Tongue (tissue), 2 donors: Measurements from ENCODE around the gene KEL. TPM values are rescaled to one million over a fixed set of nuclear protein-coding genes. Genes with fewer than 3 reads are reported as not detected.
"Not testable (repeated sequence)": the region's sequence is repeated elsewhere in the genome, so short reads cannot be mapped to it uniquely, and the experiment has no call there.

Experiments
- DNase-seq: peaks from one replicate; pipeline ENCODE4 v3.0.0-alpha.2; 2015
- total RNA-seq: library from RNA; depleted of rRNA; stranded (reverse); fragments of >200 nt; gene quantifications from one replicate; pipeline ENCODE4 v1.2.3, GENCODE V29; 2014

Gene KEL, protein sequence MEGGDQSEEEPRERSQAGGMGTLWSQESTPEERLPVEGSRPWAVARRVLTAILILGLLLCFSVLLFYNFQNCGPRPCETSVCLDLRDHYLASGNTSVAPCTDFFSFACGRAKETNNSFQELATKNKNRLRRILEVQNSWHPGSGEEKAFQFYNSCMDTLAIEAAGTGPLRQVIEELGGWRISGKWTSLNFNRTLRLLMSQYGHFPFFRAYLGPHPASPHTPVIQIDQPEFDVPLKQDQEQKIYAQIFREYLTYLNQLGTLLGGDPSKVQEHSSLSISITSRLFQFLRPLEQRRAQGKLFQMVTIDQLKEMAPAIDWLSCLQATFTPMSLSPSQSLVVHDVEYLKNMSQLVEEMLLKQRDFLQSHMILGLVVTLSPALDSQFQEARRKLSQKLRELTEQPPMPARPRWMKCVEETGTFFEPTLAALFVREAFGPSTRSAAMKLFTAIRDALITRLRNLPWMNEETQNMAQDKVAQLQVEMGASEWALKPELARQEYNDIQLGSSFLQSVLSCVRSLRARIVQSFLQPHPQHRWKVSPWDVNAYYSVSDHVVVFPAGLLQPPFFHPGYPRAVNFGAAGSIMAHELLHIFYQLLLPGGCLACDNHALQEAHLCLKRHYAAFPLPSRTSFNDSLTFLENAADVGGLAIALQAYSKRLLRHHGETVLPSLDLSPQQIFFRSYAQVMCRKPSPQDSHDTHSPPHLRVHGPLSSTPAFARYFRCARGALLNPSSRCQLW
- 1.6 TPM for total RNA-seq

DNA sequence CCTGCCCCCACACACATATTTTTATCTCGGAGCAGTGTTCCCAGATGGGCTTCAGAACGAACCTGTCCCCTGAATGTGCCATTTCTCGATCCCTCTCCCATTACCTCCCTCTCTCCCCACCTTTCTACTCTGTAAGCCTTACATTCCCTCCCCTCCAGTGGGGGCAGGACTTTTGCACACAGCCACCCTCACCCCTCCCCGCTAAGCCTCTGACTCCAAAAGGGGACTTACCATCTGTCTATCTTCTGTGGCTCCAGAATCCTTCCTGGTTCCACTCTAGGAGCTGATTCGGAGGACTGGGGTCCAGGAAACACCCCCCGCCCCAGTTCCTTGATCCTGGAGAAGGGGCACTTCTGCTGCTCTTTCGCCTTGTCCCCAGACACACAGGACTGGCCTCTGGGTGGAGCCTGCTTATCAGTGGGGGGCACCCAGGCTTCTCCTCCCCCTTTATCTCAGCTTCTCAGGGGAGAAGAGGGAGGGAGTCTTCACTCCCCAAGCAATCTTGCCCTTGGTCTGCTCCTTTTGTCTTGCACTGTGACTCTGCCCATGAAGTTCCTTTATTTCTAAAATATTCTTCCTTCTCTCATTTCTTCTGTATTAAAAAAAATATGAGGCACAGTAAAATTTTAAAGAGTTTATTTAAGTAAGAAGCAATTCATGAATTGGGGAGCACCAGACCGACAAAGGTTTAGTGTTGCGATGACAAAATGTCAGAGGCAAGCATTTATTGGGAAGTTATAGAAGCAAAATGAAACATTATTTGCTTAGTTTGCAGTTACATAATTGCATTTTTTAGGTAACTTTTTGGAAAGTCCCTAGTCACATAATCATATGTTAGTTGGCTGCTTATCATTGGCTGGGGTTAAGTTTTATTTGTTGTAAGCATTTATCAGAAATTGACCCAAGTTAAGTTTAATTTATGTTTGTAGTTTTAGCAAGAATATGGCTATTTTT is at the start of gene KEL:
Gene KEL, minus strand, starts transcription at position 391 of the 954 bp plus-strand sequence. Its CDS starts 157 bp downstream, at position 234.
- DNase-seq: no peak

DNA sequence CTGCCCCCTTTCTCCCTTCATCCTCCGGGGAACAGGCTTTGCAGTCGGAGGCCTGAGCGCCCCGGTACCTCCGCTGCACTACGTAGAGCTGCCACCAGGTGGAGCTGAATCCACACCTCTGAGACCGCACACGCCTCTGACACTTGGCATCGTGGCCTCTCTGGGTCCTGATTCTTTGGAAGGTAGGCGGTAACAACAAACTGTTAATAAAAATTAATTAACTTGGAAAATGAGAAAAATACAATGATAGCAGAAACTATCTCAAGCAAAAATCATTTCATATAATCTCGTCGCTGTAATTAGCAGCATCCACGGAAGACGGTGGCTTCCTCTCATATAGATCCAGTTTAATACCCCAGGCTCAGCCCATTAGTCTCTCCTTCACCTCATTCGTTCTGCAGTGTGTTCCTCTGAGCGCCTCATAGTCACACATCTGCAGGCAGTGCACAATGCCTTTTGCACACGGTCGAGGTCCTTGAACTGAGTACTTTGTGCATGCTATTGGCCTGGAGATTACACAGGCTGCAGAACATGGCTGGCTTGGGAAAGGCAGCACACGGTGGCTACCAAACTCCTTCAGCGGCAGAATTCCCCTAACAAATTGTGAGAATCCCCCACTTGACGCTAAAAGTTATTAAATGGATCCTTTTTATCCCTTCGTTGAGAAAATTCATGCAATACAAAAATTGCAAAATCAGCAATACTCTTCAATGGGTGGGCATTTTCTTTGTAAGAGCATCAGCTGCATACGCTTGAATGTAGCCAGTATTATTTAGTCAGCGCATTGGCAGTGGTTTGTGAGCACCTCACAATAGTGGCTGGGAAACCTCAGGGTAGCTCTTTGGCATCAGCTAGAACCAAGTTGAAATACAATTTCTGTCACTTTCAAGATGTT is 46.1 kb upstream of the KEL start:
- DNase-seq: peak; percentile 89

DNA sequence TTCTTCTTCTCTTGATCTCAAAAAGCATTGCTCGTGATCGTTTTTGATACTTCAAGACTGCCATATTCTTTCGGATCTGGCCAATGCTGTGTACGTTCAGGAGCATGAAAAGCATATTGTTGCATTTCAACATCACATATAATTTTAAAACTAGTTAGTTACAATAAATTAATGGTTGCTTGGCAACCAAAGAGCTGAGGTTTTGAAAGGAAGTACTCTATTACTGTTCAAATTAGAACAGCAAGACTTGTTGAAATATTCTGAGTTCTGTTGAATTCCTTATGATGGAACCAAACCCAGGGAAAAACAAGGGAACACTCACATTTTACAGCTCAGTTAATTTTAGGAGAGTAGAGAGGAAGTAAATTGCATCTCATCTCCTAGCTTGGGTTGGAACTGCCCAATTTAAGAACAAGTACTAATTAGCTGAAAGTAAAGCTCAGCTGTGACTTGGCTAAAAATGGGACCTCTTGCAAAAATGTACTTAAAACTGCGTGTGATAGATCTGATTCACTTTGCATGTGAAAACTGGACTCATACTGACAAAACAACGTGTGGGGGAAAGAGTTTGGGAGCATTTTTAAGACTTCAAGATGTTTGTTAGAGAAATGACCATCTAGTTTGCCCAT is 43.6 kb upstream of the KEL start:
- DNase-seq: no peak

DNA sequence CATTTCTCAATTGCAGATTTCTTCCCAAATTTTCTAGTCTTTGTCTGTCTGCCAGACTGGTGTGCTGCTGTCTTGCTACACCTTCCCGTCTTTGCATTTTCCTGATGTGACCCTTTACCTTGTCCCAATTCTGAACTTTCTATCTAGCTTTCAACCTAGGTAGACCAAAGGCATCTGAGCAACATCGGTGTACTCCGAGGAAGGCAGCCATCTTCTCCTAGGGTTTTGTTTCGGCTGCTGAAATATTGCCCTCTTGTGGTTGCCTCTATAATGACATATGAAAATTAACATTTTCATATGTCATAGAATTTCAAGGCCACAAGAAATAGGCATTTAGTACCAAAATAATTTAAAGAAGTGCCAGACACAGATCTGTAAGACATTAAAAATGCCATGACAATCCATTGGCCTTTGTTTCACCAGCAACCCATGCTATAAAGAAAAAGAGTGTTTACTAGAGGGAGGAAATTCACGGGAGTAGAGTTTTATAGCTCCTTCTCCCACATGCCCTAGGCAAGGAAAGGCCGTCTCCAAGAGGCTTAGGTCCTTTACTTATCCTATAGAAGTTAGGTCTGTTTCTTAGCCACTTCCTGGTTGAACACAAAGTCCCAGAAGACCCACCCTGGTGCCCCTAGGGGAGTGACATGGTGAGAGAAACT is 41.4 kb upstream of the KEL start:
- DNase-seq: peak; percentile 61

DNA sequence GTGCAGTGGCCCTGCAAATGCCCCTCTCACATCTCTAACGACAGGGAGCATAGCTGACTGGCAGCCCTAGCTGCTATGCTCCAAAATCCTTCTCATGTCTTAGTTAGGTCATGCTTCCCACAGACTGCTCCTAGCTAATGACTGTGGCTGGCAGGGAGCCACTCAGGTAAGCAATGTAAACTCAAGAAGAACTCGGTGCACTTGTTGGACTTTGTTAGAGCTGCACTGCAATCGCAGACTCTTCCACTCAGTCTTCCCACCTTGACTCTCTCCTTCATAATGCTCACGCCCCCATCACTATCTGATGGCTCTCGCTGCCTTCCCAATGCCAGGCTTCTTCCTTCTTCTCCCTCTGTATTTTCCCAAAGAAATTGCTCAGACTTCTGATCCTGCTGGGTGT is 40.7 kb upstream of the KEL start:
- no peak for DNase-seq

DNA sequence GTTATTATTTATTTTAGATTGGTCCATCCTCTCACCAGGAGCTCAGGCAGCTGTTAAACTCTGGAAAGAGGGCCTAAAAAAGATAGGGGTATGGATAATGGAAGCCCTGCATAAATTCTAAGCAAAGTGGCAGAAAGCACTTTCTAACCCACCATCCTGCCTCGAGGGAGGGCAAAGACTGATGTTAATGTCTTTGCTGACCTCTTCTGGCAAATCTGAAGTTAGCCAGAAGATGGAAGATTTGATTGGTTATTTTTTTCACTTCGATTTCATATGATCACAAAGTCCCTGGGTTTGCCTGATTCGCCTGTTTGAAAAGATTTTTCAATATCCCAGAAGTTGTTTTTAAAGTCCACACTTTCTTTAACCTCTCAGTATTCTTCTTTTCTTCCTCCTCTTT is 39.9 kb upstream of the KEL start:
- DNase-seq: no peak

DNA sequence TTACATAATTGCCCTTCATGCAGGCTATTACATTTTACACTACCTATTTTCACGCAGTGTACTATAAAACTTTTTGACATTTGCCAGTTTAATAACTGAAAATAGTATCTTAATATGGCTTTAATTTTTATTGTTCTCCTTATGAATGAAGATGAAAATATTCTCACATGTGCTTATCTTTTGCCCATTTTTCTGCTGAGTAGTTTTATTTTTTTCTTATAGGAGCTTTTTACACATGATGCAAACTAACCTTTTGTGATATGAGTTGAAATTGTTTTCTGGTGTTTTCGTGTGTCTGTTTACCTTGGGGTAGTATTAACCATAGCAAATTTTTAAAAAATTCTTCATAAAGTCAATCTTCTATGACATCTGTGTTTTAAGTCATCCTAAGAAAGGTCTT is 38.5 kb upstream of the KEL start:
- DNase-seq: no peak

DNA sequence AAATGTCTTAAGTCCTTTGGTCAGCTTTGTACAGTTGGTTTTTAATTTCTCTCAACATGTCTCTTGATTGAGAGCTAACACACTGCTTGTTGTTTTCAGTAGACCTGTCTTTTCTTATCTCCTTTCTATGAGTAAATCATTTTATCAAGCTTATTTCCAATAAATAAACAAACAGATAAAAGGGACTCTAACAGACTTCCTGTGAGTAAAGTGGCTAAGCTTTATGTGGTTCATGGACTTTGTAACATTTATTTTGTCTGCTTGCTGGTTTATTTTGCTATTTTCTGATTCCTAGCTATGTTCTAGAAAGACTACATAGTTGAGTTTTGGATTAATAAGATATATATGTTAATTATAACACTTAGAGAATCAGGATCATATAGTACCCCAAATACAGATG is 37.6 kb upstream of the KEL start:
- no peak for DNase-seq

DNA sequence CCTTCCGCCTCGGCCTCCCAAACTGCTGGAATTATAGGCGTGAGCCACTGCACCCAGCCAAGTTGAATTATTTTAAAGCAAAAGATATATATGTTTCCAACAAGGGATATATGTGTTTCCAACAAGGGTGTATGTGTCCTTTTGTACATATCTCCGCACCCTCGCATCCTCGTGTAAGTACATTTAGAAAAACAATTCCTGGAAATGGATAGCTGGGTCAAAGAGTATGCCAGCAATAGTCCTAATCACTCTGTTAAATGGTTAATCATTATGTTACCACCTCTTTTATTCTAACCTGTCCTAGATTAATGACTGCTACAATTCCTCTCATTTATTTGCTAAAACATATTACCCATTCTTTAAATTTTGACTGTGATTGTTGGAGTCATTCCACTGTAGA is 36.8 kb upstream of the KEL start:
- DNase-seq: no peak

DNA sequence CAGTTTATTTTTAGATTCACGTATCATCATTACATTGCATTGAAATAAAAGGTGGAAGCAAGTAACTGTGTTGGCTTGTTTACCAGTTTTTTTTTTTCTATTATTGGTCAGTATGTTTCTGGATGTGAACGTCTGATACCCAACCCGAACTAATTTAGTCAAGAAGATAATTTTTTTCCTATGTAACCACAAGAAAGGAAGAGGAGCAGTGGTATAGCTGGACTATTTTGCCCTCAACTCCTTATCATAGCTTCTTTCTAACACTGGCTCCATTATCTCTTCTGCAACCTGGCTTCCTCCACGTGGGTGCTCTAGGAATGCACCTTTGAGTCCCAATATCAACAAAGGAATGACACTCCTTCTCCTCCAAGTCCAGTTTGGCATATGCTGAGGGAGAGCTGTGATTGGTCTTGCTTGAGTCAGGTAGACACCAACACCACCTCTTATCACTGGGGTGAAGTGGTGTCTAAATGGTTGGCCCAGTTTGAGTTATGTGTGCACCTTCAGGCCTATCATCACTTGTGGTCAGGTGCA is 35.4 kb upstream of the KEL start:
- no peak for DNase-seq

DNA sequence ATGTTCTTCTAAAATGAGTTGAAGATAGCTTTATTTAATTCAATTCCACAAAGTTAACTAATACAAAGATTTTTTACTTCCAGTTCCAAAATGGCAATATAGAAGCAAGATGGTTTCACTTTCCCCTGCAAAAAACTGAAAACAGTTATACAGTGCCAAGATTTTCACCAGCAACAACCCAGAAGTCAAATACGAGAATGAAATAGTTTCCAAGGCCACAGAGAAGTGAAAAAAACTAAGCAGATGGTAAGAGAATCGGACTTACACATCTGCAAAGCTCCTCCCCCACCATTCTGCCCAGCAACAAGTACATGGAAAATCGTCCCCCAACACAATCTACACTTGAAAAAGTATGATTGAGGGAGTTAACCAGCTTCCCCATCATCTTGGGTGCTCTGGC is 30.3 kb upstream of the KEL start:
- no peak for DNase-seq

DNA sequence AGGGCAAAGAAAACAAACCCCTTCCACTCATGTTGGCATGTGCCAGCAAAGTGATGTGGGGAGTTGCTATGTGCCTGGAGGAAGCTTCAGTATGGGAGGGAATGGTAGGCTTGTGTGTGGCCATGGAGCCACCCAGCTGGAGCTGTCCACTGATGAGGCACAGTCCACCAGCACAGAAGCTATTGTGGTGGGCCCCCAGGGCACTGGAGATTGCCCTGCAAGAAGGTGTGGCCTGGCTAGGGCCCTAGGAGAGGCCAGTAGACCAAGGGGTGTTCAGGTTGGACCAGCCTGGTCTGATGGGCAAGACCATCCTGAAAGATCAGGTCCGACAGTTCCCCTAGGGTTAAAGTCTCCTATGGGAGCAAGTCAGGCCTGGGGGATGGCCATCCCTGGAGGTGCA is 22.1 kb upstream of the KEL start:
- DNase-seq: no peak

DNA sequence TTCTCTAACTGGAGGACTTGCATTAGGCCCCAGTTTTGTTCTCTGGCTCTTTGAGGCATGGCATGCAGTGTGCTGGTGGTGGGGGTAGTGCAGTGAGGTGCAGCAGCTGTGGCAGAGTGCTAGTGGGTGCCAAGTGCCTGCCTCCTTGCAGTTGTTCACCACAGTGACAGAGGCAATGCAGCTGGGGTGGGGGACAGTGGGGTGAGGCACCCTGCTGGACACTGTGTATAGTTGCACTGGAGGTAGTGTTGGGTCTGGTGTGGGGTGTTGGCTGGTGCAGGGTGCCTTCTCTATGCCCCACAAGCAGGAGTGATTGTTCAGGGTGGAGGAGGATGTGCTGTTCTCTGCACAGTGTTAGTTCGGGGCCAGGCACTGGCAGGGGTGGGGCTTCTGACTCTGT is 21.7 kb upstream of the KEL start:
- peak; percentile 15 for DNase-seq

DNA sequence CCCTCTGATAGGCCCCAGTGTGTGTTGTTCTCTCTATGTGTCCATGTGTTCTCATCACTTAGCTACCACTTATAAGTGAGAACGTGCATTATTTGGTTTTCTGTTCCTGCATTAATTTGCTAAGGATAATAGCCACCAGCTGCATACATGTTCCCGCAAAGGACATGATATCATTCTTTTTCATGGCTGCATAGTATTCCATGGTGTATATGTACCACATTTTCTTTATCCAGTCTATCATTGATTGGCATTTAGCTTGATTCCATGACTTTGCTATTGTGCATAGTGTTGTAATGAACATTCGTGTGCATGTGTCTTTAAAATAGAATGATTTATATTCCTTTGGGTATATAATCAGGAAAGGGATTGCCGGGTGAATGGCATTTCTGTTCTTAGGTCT is 16.2 kb upstream of the KEL start:
- DNase-seq: not testable (repeated sequence)

DNA sequence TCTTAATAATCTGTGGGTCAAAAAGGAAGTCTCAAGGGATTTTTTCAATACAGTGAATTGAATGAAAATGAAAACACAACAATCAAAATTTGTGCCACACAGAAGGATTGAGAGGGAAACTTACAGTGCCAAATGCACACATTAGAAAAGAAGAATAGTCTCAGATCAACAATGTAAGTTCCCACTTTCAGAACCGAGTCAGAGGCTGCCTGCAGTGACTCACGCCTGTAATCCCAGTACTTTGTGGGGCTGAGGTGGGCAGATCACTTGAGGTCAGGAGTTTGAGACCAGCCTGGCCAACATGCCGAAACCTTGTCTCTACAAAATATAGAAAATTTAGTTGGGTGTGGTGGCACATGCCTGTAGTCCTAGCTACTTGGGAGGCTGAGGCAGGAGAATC is 12.5 kb upstream of the KEL start:
- no peak for DNase-seq

DNA sequence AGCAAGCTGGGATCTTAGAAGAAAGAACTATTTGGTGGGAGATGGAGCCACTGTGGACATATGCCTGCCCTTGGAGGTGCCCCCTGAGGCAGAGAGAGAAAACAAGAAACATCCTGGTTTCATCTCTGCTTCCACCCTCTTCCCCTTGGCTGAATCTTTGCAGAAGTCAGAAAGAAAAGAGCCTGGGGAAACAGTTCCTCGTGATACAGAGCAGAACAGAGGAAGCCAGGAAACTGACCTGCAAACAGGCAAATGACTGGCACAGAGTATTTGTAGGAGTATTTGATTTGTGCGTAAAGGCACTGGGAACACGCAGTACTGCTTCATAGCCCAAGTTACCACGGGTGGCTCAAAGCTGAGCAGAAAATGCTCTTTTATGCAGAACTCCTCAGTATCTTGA is 7.0 kb upstream of the KEL start:
- no peak for DNase-seq

DNA sequence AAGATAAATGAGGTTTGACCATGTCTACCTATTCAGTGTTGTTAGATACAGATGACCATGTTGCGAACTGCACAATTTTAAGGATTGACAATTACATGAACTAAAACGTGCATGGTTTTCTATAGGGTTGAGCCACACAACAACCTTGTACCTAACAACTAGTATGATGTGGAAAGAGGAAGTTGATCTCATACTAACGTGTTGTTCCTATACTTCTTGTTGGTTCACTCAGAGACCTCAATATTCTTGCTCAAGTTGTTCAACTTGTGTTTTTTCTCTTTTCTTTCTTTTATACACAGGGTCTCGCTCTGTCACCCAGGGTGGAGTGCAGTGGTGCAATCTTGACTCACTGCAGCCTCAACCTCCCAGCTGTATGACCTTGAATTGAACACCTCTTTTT is 6.1 kb upstream of the KEL start:
- no peak for DNase-seq

DNA sequence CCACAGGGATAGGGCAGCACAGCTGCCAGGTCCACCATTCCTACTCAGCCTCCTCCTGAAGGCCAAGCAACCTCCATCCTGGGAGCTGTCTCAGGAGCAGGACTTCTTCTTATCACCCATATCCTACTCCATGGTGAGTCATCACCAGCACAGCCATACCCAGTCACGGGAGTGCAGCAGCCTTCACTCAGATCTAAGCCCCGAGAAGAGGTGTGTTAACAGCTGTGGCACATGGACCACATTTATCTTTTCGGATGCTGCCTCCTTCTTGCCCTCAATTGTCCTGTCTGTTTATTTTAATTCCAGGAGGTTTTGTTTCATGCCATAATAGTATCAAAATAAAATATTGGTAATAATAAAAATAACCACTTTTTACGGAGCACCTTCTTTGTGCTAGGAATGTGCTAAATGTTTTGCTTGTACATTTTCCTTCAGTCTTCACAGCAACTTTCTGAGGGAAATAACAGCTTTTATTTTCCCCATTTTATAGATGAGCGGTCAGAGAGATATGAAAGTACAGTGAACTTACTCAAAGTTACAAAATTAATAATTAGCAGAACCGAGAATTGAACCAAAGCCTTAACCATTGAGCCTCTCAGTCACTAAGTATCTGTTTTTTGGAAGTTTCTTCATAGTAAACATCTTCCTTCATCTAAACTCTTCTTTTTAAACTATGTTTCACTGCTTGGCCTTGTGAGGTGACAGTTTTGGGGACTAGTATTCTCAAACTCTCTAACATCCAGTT is 2.5 kb upstream of the KEL start:
- no peak for DNase-seq

DNA sequence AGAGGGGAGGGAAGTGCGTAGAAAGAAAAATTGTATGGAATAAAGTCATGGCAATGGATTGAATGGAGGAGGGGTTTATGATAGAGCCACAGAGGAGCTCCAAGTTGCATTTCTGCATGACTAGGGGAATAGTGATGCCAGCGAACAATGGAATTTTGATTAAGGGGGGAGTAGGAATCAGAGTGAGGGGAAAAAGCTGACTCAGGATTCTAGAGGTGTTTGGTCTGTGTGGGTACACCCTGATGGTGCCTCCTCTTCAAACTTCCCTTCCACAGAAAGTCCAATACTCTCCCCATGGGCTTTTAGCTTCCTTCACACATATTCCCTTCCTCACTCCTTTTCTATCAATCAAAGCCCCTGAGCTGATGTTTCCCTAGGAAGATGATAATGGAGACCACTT is 1.8 kb upstream of the KEL start:
- DNase-seq: no peak

DNA sequence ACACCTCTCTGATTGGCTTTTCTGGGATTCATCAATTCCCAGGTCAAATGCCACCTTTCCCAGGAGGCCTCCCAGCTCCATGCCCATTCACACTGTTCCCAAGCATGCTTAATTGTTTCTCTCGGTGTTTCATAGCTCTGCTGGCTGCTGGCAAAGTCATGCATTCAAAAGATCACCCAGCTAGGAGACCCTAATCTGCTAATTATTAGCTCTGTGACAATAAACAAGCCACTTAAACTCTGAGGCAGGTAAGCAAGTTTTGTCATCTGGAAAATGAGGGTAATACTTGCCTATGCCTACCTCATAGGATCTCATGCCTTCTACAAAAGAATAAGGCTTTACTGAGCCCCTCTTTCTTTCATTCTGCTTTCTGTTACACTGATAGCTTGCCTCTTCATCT is 828 bp upstream of the KEL start:
- no peak for DNase-seq
